Coronary artery (tissue), 2 donors: Measurements from ENCODE around the gene KIRREL3.

Source experiments
- DNase-seq: peaks from one replicate; pipeline ENCODE4 v3.0.0-alpha.2; 2017; ENCODE audit warnings: low spot score
- H3K27ac ChIP-seq, 2 donors: fragments of 200-600 bp; sonication (generic); one replicate each; pipeline ENCODE4 v1.5.1; 2016 to 2019
- H3K4me3 ChIP-seq: fragments of 200-600 bp; sonication (generic); 2 replicates; pipeline ENCODE4 v1.5.1; 2016; ENCODE audit warnings: mild to moderate bottlenecking, moderate library complexity
- TF ChIP-seq, protein P1 (sequence below): fragments of 200-600 bp; sonication (generic); IDR thresholded peaks from one replicate; pipeline ENCODE4 v1.5.1; 2019; ENCODE audit warnings: antibody characterized with exemption

KIRREL3 gene

DNA sequence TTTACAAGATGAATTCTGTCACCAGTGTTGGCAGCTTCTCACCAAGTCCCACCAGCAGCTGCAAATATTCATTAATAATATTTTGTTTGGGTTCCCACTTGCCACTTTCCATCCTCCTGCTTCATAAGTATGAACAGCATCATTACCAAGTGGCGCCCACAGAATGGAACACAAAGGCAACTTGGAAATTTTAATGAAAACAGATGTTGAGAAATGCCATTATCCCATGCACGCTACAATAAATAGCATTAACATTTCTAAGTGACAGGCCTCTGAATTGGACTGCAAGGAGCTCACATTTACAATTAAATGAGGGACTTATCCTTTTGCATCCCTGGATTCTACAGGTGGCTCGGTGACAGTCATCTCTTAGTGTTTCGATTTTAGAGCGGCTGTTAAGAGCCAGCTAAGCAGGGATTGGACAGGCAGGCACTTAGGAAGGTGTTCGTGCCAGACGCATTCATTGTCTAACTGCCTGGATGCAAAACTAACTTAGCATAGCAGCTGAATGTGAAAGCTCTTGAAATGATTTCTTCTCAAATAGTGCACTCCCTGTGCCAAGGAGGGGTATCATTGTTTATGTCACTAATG is 170.3 kb downstream of the KIRREL3 start:
- TF ChIP-seq, protein P1, sequence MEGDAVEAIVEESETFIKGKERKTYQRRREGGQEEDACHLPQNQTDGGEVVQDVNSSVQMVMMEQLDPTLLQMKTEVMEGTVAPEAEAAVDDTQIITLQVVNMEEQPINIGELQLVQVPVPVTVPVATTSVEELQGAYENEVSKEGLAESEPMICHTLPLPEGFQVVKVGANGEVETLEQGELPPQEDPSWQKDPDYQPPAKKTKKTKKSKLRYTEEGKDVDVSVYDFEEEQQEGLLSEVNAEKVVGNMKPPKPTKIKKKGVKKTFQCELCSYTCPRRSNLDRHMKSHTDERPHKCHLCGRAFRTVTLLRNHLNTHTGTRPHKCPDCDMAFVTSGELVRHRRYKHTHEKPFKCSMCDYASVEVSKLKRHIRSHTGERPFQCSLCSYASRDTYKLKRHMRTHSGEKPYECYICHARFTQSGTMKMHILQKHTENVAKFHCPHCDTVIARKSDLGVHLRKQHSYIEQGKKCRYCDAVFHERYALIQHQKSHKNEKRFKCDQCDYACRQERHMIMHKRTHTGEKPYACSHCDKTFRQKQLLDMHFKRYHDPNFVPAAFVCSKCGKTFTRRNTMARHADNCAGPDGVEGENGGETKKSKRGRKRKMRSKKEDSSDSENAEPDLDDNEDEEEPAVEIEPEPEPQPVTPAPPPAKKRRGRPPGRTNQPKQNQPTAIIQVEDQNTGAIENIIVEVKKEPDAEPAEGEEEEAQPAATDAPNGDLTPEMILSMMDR: no peak
- no peak for DNase-seq
- Histone ChIP-seq H3K4me3 (no peak overlapping the region), H3K27ac (no peak overlapping the region)

DNA sequence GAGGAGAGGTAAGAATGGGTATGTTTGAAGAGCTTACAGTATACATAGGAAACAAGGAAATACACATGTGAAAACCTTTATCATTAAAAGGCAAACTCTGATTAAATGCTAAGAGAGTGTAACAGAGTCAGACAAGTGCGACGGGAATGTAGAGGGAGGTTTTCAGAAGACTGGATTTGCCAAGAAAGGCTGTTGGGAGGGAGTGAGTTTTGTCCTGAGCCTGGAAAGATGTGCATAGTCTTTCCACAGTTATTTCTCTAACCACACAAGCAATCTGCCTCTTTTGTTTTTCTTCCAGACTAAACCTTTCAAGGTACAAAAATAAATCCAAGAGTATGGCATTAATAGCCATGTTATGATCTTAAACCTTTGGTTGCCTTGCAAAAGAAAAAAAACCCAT is 170.9 kb downstream of the KIRREL3 start:
- TF ChIP-seq, protein P1: no peak
- no peak overlapping the region for H3K27ac ChIP-seq

DNA sequence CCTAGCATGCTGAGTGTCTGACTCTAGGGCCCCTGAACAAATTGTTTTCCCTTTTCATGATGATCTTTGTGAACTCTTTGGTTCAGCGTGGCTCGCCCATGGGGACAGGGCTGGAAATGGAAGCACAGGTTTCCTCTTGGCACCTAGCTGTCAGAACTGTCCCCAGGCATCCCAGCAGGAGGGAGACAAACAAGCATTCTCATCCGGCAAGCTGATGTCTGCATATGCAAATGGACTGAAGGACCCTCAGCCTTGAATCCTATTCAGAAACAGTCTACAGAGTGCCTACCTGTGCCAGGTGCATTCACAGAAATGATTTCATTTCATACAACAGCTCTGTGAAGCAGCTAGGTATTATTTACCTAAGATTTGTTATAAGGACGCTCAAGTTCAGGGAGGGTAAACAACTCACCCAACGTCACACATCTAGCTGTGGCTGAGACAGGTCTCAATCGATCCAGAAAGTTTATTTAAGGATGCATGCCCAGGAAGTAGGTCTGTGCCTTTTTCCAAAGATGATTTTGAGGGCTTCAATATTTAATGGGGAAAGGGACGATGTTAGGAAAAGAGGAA is 176.4 kb downstream of the KIRREL3 start:
- Histone ChIP-seq H3K4me3 (no peak overlapping the region), H3K27ac (no peak overlapping the region)
- TF ChIP-seq, protein P1: no peak
- DNase-seq: no peak

More for the DNA sequence above, 170.9 kb downstream of the KIRREL3 start:
- DNase-seq: no peak
- no peak overlapping the region for H3K4me3 ChIP-seq

DNA sequence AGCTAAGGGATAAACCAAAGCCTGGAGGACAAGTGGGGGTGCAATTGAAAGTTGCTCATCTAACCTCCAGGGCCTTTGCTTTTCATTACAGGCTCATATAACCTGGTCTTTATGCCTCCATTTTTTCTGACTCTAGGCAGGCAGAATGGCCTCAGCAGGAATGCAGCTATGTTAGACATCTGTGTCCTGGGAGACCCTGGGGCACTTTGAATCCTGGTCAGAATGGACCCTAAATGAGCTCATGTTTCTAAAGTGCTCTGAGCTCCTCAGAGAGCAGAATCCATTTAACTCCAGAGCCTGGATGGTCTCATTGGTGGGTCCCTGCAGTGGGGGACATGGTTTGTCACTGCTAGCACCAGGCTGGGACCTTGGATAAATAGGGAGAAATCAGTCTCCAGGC is 177.3 kb downstream of the KIRREL3 start:
- TF ChIP-seq, protein P1: no peak
- DNase-seq: no peak
- no peak overlapping the region for H3K27ac ChIP-seq
- H3K4me3 ChIP-seq: no peak overlapping the region

DNA sequence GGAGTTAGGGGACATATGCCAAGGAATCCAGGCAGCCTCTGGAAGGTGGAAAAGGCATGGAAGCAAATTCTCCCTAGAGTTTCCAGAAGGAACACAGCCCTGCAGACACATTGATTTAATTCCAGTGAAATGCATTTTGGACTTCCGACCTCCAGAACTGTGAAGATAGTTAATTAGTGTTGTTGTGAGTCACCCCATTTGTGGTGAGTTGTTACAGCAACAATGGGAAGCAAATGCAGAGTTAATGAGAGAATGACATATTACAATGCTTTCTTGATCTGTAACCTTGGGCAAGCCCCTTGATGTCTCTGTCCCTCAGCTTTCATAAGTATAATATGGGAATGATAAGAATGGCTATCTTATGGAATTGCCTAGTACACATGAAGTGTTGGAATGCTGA is 178.7 kb downstream of the KIRREL3 start:
- TF ChIP-seq, protein P1: no peak

DNA sequence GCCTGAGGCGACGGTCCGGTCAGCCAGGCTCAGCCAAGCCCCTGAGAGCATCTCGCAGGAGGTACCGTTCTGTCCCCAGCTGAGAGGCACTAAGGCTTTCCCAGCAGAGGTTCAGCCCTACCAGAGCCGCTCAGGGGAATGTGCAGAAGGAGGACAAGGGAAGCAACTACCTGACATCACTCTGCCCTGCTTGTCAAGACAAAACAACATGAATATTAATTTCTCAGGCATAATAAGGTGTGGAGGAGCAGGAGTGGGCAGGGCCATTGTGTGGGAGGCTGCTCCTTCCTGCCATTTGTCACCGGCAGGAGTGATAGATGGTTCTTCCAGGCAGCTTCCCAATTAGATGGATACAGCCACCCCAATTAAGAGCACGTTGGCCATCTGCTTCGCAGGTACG is 181.4 kb downstream of the KIRREL3 start:
- H3K27ac ChIP-seq: no peak overlapping the region
- no peak overlapping the region for H3K4me3 ChIP-seq
- TF ChIP-seq, protein P1: no peak
- no peak for DNase-seq

More for the DNA sequence above, 178.7 kb downstream of the KIRREL3 start:
- no peak overlapping the region for H3K27ac ChIP-seq
- H3K4me3 ChIP-seq: no peak overlapping the region
- DNase-seq: no peak
